Caco-2 (cell line): ENCODE data around the gene RBM42. TPM values are rescaled to one million over a fixed set of nuclear protein-coding genes. Genes with fewer than 3 reads are reported as not detected.

Experiments used
- BruUV-seq: library from RNA; stranded (reverse); fragments of 400-500 nt; replicated peaks from 2 replicates; lab custom pipeline; 2021; lab: Mats Ljungman, UMichigan
- CTCF ChIA-PET: fragments of 300-600 bp; sonication (Branson Sonifier 250); formaldehyde crosslinking; loops from one replicate; lab custom pipeline; 2022; ENCODE audit warnings: antibody characterized with exemption; lab: Charles Lee
- POLR2A ChIA-PET: fragments of 300-600 bp; sonication (Branson Sonifier 250); formaldehyde crosslinking; loops from one replicate; lab custom pipeline; 2022; ENCODE audit warnings: antibody characterized with exemption; lab: Charles Lee
- DNase-seq, 2 experiments: peaks; one replicate each; pipeline versions ENCODE4 v3.0.0 to v3.0.0-alpha.2; 2020 to 2022
- H3K27me3 ChIP-seq: replicated peaks from 2 replicates; pipeline ENCODE4 v1.6.0; 2011; ENCODE audit warnings: low read length; ENCODE audit not compliant: control insufficient read depth, insufficient read depth
- H3K36me3 ChIP-seq: 2 replicates; pipeline ENCODE4 v1.5.1; 2011; ENCODE audit warnings: low read length; ENCODE audit not compliant: control insufficient read depth, insufficient read depth
- H3K4me1 ChIP-seq: fragments of 250-450 bp; sonication (Bioruptor Pico); 2 replicates; pipeline ENCODE4 v1.5.1; 2020; ENCODE audit warnings: mild to moderate bottlenecking
- H3K4me3 ChIP-seq: 2 replicates; pipeline ENCODE4 v1.5.1; 2011; ENCODE audit warnings: low read depth, mild to moderate bottlenecking, control low read depth, low read length
- H3K9me3 ChIP-seq: fragments of 250-450 bp; sonication (Bioruptor Pico); 2 replicates; pipeline ENCODE4 v1.5.1; 2020; ENCODE audit warnings: mild to moderate bottlenecking, moderate library complexity
- H3K27ac Mint-ChIP-seq: one replicate; pipeline ENCODE4 v1.8.0; 2022; ENCODE audit warnings: mixed read lengths; ENCODE audit not compliant: unreplicated experiment
- H3K27me3 Mint-ChIP-seq: one replicate; pipeline ENCODE4 v1.8.0; 2022; ENCODE audit warnings: mixed read lengths; ENCODE audit not compliant: insufficient read depth, unreplicated experiment
- H3K36me3 Mint-ChIP-seq: one replicate; pipeline ENCODE4 v1.8.0; 2022; ENCODE audit warnings: mild to moderate bottlenecking, mixed read lengths; ENCODE audit not compliant: insufficient read depth, unreplicated experiment
- H3K4me1 Mint-ChIP-seq: one replicate; pipeline ENCODE4 v1.8.0; 2022; ENCODE audit warnings: low read depth, mixed read lengths; ENCODE audit not compliant: unreplicated experiment
- H3K4me3 Mint-ChIP-seq: one replicate; pipeline ENCODE4 v1.8.0; 2022; ENCODE audit warnings: mild to moderate bottlenecking, moderate library complexity, mixed read lengths; ENCODE audit not compliant: unreplicated experiment
- H3K9me3 Mint-ChIP-seq: one replicate; pipeline ENCODE4 v1.8.0; 2022; ENCODE audit warnings: mixed read lengths; ENCODE audit not compliant: unreplicated experiment
- intact Hi-C: fragments of 100-400 bp; cut with micrococcal nuclease; formaldehyde crosslinking; loops from one replicate; pipeline ENCODE4 v1.10.0; 2022; ENCODE audit not compliant: unreplicated experiment
- total RNA-seq: library from RNA; stranded (reverse); gene quantifications from 2 replicates; pipeline ENCODE4 v1.2.3, GENCODE V29; 2022
- TF ChIP-seq, protein P1 (sequence below), 2 experiments: fragments of 200-600 bp in 1 of 2; IDR thresholded peaks; 1 replicate in 1 of 2; 2 replicates in 1 of 2; pipeline versions ENCODE4 v1.5.1 to v1.8.0; 2011 to 2022; ENCODE audit warnings: antibody characterized with exemption in 1 of 2, control low read depth in 1 of 2, inconsistent platforms in 1 of 2, low read depth in 1 of 2, low read length in 1 of 2, mild to moderate bottlenecking in 1 of 2, moderate library complexity in 1 of 2; ENCODE audit not compliant: insufficient read depth in 1 of 2, severe bottlenecking in 1 of 2, unreplicated experiment in 1 of 2

RBM42 gene
- total RNA-seq, 1 experiment from 2014 or later = 165 TPM

DNA sequence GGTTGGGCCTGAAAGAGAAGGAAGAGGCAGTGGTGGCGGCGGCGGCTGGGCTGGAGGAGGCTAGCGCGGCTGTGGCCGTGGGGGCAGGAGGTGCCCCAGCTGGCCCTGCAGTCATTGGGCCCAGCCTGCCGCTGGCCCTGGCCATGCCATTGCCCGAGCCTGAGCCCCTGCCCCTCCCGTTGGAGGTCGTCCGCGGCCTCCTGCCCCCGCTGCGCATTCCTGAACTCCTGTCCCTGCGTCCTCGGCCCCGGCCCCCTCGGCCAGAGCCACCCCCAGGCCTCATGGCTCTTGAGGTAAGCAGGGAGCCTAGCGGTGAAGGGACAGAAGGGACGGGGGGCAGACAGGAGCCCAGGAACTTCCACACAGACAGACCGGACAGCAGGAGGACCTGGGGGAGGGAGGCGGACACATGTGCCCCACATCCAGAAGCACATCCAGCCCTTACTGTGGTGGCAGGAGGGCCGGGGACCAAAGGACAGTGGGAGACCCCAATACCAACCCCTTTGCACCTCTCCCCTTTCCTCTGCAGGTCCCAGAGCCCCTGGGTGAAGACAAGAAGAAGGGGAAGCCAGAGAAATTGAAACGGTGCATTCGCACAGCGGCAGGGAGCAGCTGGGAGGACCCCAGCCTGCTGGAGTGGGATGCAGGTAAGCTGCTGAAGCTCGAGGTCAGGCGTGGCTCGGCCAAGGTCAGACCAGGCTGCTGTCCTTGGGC is 5.0 kb downstream of the RBM42 start:
- no TSS peak for BruUV-seq
- ChIA-PET CTCF (no interaction called here), POLR2A (no interaction called here)
- Histone ChIP-seq H3K4me1 (no peaks in the 10 kb centered on the region), H3K36me3 (peaks cover 6% of the 10 kb centered on the region), H3K9me3 (no peaks in the 10 kb centered on the region), H3K4me3 (no peak overlapping the region), H3K27me3 (no peaks in the 10 kb centered on the region)
- TF ChIP-seq, protein P1, sequence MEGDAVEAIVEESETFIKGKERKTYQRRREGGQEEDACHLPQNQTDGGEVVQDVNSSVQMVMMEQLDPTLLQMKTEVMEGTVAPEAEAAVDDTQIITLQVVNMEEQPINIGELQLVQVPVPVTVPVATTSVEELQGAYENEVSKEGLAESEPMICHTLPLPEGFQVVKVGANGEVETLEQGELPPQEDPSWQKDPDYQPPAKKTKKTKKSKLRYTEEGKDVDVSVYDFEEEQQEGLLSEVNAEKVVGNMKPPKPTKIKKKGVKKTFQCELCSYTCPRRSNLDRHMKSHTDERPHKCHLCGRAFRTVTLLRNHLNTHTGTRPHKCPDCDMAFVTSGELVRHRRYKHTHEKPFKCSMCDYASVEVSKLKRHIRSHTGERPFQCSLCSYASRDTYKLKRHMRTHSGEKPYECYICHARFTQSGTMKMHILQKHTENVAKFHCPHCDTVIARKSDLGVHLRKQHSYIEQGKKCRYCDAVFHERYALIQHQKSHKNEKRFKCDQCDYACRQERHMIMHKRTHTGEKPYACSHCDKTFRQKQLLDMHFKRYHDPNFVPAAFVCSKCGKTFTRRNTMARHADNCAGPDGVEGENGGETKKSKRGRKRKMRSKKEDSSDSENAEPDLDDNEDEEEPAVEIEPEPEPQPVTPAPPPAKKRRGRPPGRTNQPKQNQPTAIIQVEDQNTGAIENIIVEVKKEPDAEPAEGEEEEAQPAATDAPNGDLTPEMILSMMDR (IDR thresholded peaks at IDR 0.05; ENCODE audit: insufficient read depth in 1 of 2, low read depth in 1 of 2, low read length in 1 of 2, severe bottlenecking in 1 of 2, unreplicated experiment in 1 of 2) = no peak
- peaks cover 7% of the 10 kb centered on the region for H3K4me1 Mint-ChIP-seq
- H3K9me3 Mint-ChIP-seq = no peaks in the 10 kb centered on the region
- intact Hi-C loops = no loop called here
- no peak overlapping the region for H3K27ac Mint-ChIP-seq
- DNase-seq = no peak
- H3K27me3 Mint-ChIP-seq = no peaks in the 10 kb centered on the region
- H3K36me3 Mint-ChIP-seq = peaks cover 80% of the 10 kb centered on the region
- no peak overlapping the region for H3K4me3 Mint-ChIP-seq

DNA sequence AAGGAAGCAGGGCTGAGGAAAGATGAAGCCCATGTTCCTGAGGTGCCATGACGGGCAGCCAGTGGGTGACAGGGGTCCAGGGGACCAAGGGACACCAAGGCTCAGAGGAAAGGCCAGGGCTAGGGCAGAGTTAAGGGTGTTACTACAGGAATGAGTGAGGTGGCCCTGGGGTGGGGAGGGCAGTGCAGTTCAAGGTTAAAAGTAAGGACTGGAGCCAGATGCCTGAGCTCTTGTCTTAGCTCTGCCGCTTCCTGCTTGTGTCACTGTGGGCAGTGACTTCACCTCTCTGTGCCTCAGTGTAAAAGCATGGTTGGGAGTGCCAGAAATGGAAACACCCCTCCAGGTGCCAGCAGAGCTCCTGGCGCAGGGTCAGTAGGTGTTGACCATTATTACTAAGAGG is 7.8 kb downstream of the RBM42 start:
- Mint-ChIP-seq H3K36me3 (peaks cover 58% of the 10 kb centered on the region), H3K27me3 (no peaks in the 10 kb centered on the region), H3K27ac (no peak overlapping the region), H3K4me1 (no peaks in the 10 kb centered on the region), H3K4me3 (no peak overlapping the region), H3K9me3 (no peaks in the 10 kb centered on the region)
- DNase-seq = no peak
- intact Hi-C loops = no loop called here
- Histone ChIP-seq H3K9me3 (no peaks in the 10 kb centered on the region), H3K4me3 (no peak overlapping the region), H3K4me1 (no peaks in the 10 kb centered on the region), H3K27me3 (no peaks in the 10 kb centered on the region), H3K36me3 (peaks cover 3% of the 10 kb centered on the region; the same call in 1 of the 2 replicates)
- ChIA-PET POLR2A (interaction anchor here (0.5 kb wide), 1 partner anchor 101 kb away, joined by 7 read pairs; no protein-coding TSS in a partner anchor), CTCF (no interaction called here)
- BruUV-seq = no TSS peak
- TF ChIP-seq, protein P1 (IDR thresholded peaks at IDR 0.05; ENCODE audit: insufficient read depth in 1 of 2, low read depth in 1 of 2, low read length in 1 of 2, severe bottlenecking in 1 of 2, unreplicated experiment in 1 of 2) = no peak

DNA sequence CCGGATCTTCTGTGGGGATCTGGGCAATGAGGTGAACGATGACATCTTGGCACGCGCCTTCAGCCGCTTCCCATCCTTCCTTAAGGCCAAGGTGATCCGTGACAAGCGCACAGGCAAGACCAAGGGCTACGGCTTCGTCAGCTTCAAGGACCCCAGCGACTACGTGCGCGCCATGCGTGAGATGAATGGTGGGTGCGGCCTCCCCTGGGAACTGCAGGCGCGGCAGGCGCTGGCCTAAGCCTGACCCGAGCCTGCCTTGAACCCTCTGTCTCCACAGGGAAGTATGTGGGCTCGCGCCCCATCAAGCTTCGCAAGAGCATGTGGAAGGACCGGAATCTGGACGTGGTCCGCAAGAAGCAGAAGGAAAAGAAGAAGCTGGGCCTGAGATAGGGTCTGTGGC is 8.3 kb downstream of the RBM42 start:
- no TSS peak for BruUV-seq
- no peak for DNase-seq
- Mint-ChIP-seq H3K4me1 (no peaks in the 10 kb centered on the region), H3K9me3 (no peaks in the 10 kb centered on the region), H3K4me3 (no peak overlapping the region), H3K36me3 (peaks cover 53% of the 10 kb centered on the region), H3K27me3 (no peaks in the 10 kb centered on the region), H3K27ac (no peak overlapping the region)
- Histone ChIP-seq H3K4me3 (no peak overlapping the region), H3K36me3 (peaks cover 3% of the 10 kb centered on the region; the same call in 1 of the 2 replicates), H3K9me3 (no peaks in the 10 kb centered on the region), H3K27me3 (no peaks in the 10 kb centered on the region), H3K4me1 (peaks cover 2% of the 10 kb centered on the region)
- TF ChIP-seq, protein P1 (IDR thresholded peaks at IDR 0.05; ENCODE audit: insufficient read depth in 1 of 2, low read depth in 1 of 2, low read length in 1 of 2, severe bottlenecking in 1 of 2, unreplicated experiment in 1 of 2) = no peak
- ChIA-PET CTCF (no interaction called here), POLR2A (interaction anchor here (0.5 kb wide), 1 partner anchor 101 kb away, joined by 7 read pairs; no protein-coding TSS in a partner anchor)
- intact Hi-C loops = no loop called here
